Measurements from ENCODE around the gene RNF19B.

GRCh38 chr1:32907435-32907834 lies 57.2 kb downstream of the RNF19B start:
- TF ChIP-seq CTCF (IDR thresholded peaks at IDR 0.05; ENCODE audit: borderline replicate concordance, extremely low read depth, low read length, poor library complexity, severe bottlenecking) = no peak
- no peak for TF ChIP-seq EZH2 (IDR thresholded peaks at IDR 0.05; ENCODE audit: borderline replicate concordance, low read depth, low read length, severe bottlenecking)
